ENCODE measurements around the gene DEFB118. TPM values are rescaled to one million over a fixed set of nuclear protein-coding genes. Genes with fewer than 3 reads are reported as not detected.

The DEFB118 gene
- total and polyA plus RNA-seq, 5 donors from 2014 or later, result not detected

GRCh38 chr20:31418307-31418706 is 49.9 kb downstream of the DEFB118 start:
- H3K36me3 ChIP-seq (ENCODE audit: control insufficient read depth, insufficient read depth, low read length), result no peaks in the 10 kb centered on the region
- peaks cover 6% of the 10 kb centered on the region for H3K27me3 ChIP-seq (ENCODE audit: control insufficient read depth, insufficient read depth, low read length)
- H3K4me3 Mint-ChIP-seq, result no peak overlapping the region
- no peak overlapping the region for H3K4me3 ChIP-seq (ENCODE audit: low read depth, low read length)
- no peak overlapping the region for H3K27ac ChIP-seq (ENCODE audit: insufficient read depth, low read length, poor library complexity, severe bottlenecking)
- no peak overlapping the region for H3K27ac Mint-ChIP-seq
- H3K27me3 Mint-ChIP-seq, result no peaks in the 10 kb centered on the region
- no peaks in the 10 kb centered on the region for H3K9me3 ChIP-seq (ENCODE audit: control insufficient read depth in 2 of 2, low read length in 2 of 2)
- no peak for DNase-seq
- no peak for ATAC-seq (ENCODE audit: low read depth in 2 of 2)
- H3K4me1 Mint-ChIP-seq, result no peaks in the 10 kb centered on the region
- H3K36me3 Mint-ChIP-seq, result no peaks in the 10 kb centered on the region
- H3K9me3 Mint-ChIP-seq, result peaks cover 0 to 4% (median 0%) of the 10 kb centered on the region in 7 donors
- H3K4me1 ChIP-seq (ENCODE audit: control insufficient read depth, insufficient read depth, low read length, poor library complexity, severe bottlenecking), result no peaks in the 10 kb centered on the region

Other genes with a start within 250 kb of the DEFB118 start
- not detected for gene DEFB115, start 110.9 kb upstream of the DEFB118 start, total RNA-seq
- gene DEFB115, start 110.9 kb upstream of the DEFB118 start, polyA plus RNA-seq, result not detected
- not detected for gene DEFB116, start 60.0 kb upstream of the DEFB118 start, total RNA-seq
- gene DEFB116, start 60.0 kb upstream of the DEFB118 start, polyA plus RNA-seq, result not detected
- gene DEFB119, start 22.0 kb downstream of the DEFB118 start, total RNA-seq, result not detected
- not detected for gene DEFB119, start 22.0 kb downstream of the DEFB118 start, polyA plus RNA-seq
- gene DEFB121, start 37.6 kb downstream of the DEFB118 start, total RNA-seq, result not detected
- not detected for gene DEFB121, start 37.6 kb downstream of the DEFB118 start, polyA plus RNA-seq
- not detected for gene DEFB123, start 72.0 kb downstream of the DEFB118 start, total RNA-seq
- not detected for gene DEFB123, start 72.0 kb downstream of the DEFB118 start, polyA plus RNA-seq
- not detected for gene DEFB124, start 106.5 kb downstream of the DEFB118 start, total RNA-seq
- not detected for gene DEFB124, start 106.5 kb downstream of the DEFB118 start, polyA plus RNA-seq
- gene REM1, start 106.7 kb downstream of the DEFB118 start, total RNA-seq, result not detected
- gene REM1, start 106.7 kb downstream of the DEFB118 start, polyA plus RNA-seq, result not detected
- 111 TPM for gene HM13, start 145.8 kb downstream of the DEFB118 start, total RNA-seq
- gene HM13, start 145.8 kb downstream of the DEFB118 start, polyA plus RNA-seq, result 100 to 1,000 TPM; 119 to 142 (median 137) TPM
- gene ID1, start 236.7 kb downstream of the DEFB118 start, total RNA-seq, result 9.4 TPM
- 1 to 10 TPM in 2 of 4 donors, under 1 TPM in 2; 0.71 to 2.6 (median 0.91) TPM for gene ID1, start 236.7 kb downstream of the DEFB118 start, polyA plus RNA-seq